ENCODE data around the gene ZNF555.

GRCh38 chr19:2796659-2797266 is 44.5 kb upstream of the ZNF555 start:
- TF ChIP-seq, protein P1, sequence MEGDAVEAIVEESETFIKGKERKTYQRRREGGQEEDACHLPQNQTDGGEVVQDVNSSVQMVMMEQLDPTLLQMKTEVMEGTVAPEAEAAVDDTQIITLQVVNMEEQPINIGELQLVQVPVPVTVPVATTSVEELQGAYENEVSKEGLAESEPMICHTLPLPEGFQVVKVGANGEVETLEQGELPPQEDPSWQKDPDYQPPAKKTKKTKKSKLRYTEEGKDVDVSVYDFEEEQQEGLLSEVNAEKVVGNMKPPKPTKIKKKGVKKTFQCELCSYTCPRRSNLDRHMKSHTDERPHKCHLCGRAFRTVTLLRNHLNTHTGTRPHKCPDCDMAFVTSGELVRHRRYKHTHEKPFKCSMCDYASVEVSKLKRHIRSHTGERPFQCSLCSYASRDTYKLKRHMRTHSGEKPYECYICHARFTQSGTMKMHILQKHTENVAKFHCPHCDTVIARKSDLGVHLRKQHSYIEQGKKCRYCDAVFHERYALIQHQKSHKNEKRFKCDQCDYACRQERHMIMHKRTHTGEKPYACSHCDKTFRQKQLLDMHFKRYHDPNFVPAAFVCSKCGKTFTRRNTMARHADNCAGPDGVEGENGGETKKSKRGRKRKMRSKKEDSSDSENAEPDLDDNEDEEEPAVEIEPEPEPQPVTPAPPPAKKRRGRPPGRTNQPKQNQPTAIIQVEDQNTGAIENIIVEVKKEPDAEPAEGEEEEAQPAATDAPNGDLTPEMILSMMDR (IDR thresholded peaks at IDR 0.05) = no peak
- TF ChIP-seq EP300 (IDR thresholded peaks at IDR 0.05) (no peak), POLR2A (IDR thresholded peaks at IDR 0.05; ENCODE audit: low read depth) (no peak)

Measured in esophagus muscularis mucosa (tissue), 4 donors.